Tibial artery (tissue), 4 donors: Measurements from ENCODE around the gene HSPB2.

ENCODE experiments used
- DNase-seq, 2 donors: peaks; one replicate each; pipeline ENCODE4 v3.0.0-alpha.2; 2019
- H3K27ac ChIP-seq, 2 donors: fragments of 200-600 bp; sonication (generic) in 1 of 2; 1 replicate in 1 of 2; 2 replicates in 1 of 2; pipeline ENCODE4 v1.5.1; 2018 to 2019; ENCODE audit warnings: mild to moderate bottlenecking in 1 of 2
- H3K27me3 ChIP-seq, 2 donors: fragments of 200-600 bp; sonication (generic) in 1 of 2; one replicate each; pipeline versions ENCODE4 v1.5.1 to v1.6.0; 2016 to 2019
- H3K36me3 ChIP-seq, 3 donors: fragments of 200-600 bp; sonication (generic) in 2 of 3; one replicate each; pipeline ENCODE4 v1.5.1; 2016 to 2019; ENCODE audit warnings: mild to moderate bottlenecking in 2 of 3
- H3K4me1 ChIP-seq, 4 donors: fragments of 200-600 bp; sonication (generic) in 2 of 4; 1 replicate in 3 of 4; 2 replicates in 1 of 4; pipeline ENCODE4 v1.5.1; 2016 to 2019
- H3K4me3 ChIP-seq, 2 donors: fragments of 200-600 bp; sonication (generic) in 1 of 2; 1 replicate in 1 of 2; 2 replicates in 1 of 2; pipeline ENCODE4 v1.5.1; 2018 to 2019; ENCODE audit warnings: mild to moderate bottlenecking in 2 of 2
- H3K9me3 ChIP-seq, 3 donors: fragments of 200-600 bp; sonication (generic) in 1 of 3; one replicate each; pipeline ENCODE4 v1.5.1; 2016 to 2019
- intact Hi-C: fragments of 100-400 bp; cut with DNase I; formaldehyde crosslinking; loops from one replicate; pipeline ENCODE4 v1.15.0; 2023; ENCODE audit warnings: low total_unique reads
- TF ChIP-seq, protein P1 (sequence below), 2 experiments: fragments of 200-600 bp in 1 of 2; fragments of 450-650 bp in 1 of 2; IDR thresholded peaks; one replicate each; pipeline ENCODE4 v1.5.1; 2017 to 2019; ENCODE audit warnings: antibody characterized with exemption in 2 of 2, mild to moderate bottlenecking in 1 of 2, moderate library complexity in 1 of 2

HSPB2 gene

DNA sequence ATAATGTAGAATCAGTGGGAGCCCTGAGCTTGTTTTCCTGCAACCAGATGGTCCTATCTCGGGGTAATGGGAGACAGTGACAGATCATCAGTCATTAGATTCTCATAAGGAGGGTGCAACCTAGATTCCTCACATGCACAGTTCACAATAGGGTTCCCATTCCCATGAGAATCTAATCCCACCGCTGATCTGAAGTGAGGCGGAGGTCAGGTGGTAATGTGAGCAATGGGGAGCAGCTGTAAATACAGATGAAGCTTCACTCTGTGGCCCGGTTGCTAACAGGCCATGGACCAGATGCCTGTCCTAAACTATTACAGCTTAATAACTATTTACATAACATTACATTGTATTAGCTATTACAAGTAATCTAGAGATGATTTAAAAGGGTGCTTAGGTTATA lies 41.6 kb downstream of the HSPB2 start:
- TF ChIP-seq, protein P1, sequence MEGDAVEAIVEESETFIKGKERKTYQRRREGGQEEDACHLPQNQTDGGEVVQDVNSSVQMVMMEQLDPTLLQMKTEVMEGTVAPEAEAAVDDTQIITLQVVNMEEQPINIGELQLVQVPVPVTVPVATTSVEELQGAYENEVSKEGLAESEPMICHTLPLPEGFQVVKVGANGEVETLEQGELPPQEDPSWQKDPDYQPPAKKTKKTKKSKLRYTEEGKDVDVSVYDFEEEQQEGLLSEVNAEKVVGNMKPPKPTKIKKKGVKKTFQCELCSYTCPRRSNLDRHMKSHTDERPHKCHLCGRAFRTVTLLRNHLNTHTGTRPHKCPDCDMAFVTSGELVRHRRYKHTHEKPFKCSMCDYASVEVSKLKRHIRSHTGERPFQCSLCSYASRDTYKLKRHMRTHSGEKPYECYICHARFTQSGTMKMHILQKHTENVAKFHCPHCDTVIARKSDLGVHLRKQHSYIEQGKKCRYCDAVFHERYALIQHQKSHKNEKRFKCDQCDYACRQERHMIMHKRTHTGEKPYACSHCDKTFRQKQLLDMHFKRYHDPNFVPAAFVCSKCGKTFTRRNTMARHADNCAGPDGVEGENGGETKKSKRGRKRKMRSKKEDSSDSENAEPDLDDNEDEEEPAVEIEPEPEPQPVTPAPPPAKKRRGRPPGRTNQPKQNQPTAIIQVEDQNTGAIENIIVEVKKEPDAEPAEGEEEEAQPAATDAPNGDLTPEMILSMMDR (IDR thresholded peaks at IDR 0.05), result no peak
- intact Hi-C loops, result no loop called here
- H3K36me3 ChIP-seq, result peaks cover 0 to 4% (median under 1%) of the 10 kb centered on the region in 3 donors

DNA sequence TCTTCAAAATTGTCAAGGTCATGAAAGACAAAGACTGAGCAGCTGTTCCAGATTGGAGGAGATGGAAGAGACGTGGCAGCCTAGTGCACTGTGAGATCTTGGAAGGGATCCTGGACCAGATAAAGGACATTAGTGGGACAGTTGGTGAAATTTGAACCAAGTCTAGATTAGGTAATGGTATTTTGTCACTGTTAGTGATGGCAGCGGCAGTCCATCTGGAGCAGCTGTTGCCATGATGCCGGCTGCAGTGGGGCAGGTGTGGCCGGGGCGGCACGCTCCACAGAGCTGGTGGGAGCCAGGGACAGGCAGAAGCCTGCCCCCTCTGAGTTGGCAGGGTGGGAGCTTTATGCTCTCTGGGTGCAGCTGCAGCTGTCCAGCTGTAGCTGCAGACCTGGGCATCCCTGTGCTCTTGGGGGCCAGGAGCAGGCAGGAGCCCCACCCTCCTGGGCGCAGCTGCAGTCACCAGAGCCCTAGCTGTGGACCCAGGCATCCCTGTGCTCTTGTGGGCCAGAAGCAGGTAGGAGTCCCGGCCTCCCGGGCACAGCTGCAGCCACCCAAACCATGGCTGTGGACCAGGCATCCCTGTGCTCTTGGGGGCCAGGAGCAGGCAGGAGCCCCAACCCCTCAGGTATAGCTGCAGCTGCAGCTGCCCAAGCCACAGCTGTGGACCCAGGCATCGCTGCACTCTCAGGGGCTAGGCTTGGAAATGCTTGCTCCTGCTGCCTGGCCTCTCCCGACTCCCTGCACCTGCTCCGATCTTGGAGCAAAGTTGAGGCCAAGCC lies 45.3 kb downstream of the HSPB2 start:
- H3K4me1 ChIP-seq, result no peaks in the 10 kb centered on the region
- H3K9me3 ChIP-seq, result no peaks in the 10 kb centered on the region
- no peak overlapping the region for H3K27ac ChIP-seq
- TF ChIP-seq, protein P1 (IDR thresholded peaks at IDR 0.05), result no peak
- no peaks in the 10 kb centered on the region for H3K27me3 ChIP-seq
- H3K4me3 ChIP-seq, result no peak overlapping the region
- peaks cover 0 to 6% (median 4%) of the 10 kb centered on the region in 3 donors for H3K36me3 ChIP-seq
- intact Hi-C loops, result no loop called here
- DNase-seq, result no peak

More for the DNA sequence above, 41.6 kb downstream of the HSPB2 start:
- no peaks in the 10 kb centered on the region for H3K4me1 ChIP-seq
- no peak overlapping the region for H3K27ac ChIP-seq
- no peaks in the 10 kb centered on the region for H3K9me3 ChIP-seq
- no peak overlapping the region for H3K4me3 ChIP-seq
- DNase-seq, result no peak
- H3K27me3 ChIP-seq, result no peaks in the 10 kb centered on the region

DNA sequence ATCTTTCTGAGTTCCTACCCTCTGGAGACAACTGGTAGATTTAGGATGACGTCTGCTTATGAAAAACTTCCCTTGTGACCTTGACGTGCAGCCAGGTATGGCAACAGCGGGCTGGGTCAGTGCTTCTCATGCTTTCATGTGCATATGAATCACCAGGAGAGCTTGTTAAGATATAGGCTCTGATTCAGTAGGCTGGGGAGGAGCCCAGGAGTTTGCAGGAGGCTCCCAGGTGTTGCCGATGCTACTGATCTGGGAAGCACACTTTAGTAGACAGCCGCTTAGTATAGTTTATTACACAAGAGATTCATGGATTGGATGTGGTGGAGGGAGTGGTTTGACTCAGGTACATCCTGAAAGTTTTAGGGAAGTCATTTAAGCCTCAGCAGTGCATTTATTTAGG lies 48.4 kb downstream of the HSPB2 start:
- no peaks in the 10 kb centered on the region for H3K27me3 ChIP-seq
- peaks cover 0 to 6% (median 4%) of the 10 kb centered on the region in 3 donors for H3K36me3 ChIP-seq
- intact Hi-C loops, result no loop called here
- H3K4me3 ChIP-seq, result no peak overlapping the region
- H3K9me3 ChIP-seq, result no peaks in the 10 kb centered on the region
- H3K4me1 ChIP-seq, result no peaks in the 10 kb centered on the region
- no peak overlapping the region for H3K27ac ChIP-seq
- no peak for DNase-seq
- TF ChIP-seq, protein P1 (IDR thresholded peaks at IDR 0.05), result no peak

DNA sequence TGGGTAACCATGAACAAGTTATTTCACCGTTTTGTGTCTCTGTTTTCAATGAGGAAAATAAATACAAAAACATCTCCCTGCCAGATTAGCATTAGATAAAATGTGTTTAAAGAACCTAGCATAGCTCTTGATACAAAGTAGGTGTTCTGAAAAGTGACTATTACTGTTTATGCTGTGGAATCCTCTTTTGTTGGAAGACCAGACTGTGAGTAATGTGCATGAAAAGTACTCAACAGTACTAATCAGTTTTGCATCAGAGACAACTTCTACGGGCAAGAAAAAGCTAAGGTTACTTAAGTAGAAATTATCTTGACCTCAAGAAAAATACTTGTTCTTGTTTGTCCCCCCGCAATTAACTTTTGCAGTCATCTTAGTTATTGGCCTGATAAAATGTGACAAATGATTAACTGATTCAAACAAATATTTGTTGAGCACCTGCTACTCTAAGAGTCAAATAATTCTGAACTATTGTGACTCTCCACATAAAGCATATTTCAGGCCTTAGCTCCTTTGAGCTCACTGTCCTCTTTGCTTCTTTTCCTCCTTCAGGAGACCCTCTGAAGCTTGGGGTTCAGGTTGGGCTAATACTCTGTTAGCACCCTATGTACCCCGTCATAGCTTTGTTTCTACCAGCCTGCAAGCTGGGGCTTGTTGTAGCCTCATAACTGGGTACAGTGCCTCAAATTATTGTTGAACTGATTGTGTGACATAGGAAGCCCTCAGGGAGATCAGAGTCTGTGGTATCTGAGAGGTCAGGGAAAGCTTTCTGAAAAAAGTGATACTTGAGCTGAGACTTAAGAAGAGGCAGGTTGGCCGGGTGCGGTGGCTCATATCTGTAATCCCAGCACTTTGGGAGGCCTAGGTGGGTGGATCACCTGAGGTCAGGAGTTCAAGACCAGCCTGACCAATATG lies 49.1 kb downstream of the HSPB2 start:
- no peak overlapping the region for H3K27ac ChIP-seq
- no peak for DNase-seq
- H3K9me3 ChIP-seq, result no peaks in the 10 kb centered on the region
- no peaks in the 10 kb centered on the region for H3K4me1 ChIP-seq
- TF ChIP-seq, protein P1 (IDR thresholded peaks at IDR 0.05), result no peak
- intact Hi-C loops, result no loop called here
- H3K36me3 ChIP-seq, result peaks cover 0 to 6% (median 4%) of the 10 kb centered on the region in 3 donors
- H3K4me3 ChIP-seq, result no peak overlapping the region
- no peaks in the 10 kb centered on the region for H3K27me3 ChIP-seq
